ENCODE data around the gene ZMYM4.

Gene ZMYM4

GRCh38 chr1:35426097-35426586 is 157.6 kb downstream of the ZMYM4 start:
- DNase-seq = no peak

DNA sequence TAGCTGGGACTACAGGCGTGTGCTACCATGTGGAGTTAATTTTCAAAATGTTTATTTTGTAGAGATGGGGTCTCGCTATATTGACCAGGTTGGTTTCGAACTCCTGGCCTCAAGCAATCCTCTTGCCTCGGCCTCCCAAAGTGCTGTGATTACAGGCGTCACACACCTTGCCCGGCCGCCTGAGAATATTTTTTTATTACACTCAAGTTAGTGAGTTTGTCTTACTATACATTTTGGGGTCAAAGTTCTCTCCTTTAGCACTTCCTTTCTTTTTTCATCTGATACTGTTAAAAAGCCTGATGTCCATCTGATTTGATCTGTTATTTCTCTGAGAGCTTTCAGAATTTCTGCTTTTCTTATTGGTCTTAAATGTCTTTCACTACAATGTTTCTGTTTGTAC is 159.9 kb downstream of the ZMYM4 start:
- no peak for DNase-seq

DNA sequence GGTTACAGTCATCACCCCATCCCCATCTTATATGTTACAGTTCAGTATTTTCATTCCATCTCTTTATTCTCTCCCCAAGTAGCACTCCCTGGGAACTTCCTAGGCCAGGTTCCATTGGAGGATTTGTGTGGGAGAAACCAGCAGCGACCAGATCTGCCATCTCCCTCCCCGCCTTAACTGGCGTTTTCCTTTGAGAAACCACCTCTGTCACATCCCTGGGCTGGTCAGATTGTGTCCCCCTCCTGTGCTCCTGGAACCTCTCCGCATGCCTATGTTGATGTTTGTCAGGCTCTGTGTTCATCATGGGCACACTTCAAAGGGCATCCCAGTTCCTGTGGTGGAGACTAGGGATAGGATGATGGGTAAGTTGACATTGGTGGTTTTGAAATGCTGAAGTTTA is 162.3 kb downstream of the ZMYM4 start:
- no peak for DNase-seq

DNA sequence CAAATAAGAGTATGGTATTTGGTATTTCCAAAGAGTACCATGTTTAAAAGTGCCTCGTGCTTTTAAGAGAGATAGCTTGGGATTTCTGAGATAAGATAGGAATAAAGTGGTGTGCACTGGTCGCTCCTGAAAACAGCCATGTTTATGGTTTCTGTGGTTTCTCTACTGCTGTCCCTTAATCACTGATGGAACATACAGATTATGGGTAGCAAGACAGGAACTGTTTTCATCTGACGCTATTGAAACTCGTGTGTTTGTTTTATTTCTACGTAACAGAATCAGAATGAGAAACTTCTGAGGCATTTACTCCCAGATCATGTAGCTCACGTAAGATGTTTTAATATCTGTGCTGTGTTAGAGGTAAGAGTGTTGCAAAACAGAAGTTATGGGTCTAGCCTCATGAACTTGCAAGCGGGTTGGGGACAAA is 162.7 kb downstream of the ZMYM4 start:
- no peak for DNase-seq

- no peak for DNase-seq
These were observed 163.7 kb downstream of the ZMYM4 start for GRCh38 chr1:35432231-35432630.

- DNase-seq = no peak
These were observed 165.2 kb downstream of the ZMYM4 start for GRCh38 chr1:35433714-35434113.

DNA sequence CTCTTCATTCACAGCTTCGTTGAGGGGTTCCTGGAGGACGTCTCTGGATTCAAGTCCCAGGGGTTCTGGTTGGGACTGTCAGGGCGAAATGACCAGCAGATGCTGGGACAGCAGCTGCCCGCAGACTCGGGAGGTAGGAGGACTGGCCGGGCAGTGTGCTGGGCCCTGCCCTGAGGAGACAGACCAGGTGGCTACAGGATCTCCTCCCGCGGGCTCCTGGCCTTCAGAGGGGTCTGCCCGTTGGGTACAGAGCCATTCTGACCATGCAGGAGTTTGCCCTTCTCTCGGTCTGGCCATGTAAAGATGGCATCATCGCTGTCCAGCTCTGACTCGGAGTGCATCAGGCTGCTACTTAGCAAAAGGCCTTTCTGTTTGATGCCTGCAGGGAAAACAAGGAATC is 166.2 kb downstream of the ZMYM4 start:
- no peak for DNase-seq

- DNase-seq = no peak
These were observed 167.6 kb downstream of the ZMYM4 start for GRCh38 chr1:35436078-35436477.

DNA sequence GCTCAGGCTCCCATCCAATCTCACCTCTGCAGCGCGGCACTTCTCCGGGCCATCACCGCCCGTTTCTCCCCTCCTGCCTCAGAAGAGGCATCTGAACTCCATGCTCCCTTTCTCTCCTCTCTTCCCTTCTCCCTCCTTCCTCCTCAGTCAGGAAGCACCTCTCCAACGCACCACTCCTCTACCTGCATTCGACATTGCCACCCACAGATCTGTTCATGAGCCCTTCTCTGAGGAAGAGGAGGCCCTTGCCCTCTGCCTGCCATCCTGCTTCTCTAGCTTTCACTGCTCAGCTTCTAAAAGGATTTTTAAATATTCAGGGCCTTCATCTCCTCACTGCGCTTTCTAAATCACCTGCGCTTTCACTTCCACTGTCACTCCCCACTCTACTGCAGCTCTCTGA is 168.7 kb downstream of the ZMYM4 start:
- no peak for DNase-seq

DNA sequence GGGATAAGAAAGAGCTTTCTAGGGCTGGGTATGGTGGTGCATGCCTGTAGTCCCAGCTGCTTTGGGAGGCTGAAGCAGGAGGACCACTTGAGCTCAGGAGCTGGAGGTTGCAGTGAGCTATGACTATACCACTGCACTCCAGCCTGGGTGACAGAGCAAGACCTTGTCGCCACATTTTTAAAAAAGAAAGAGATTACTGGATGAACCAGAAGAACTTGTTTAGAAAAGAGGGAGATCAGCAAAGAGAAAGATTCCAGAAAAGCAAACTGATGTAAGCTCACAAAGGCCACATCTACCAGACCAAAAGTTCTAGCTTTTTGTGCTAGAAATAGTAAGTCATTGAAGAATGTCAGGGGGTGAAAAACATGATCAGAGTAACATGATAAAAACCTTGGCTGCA is 171.1 kb downstream of the ZMYM4 start:
- no peak for DNase-seq

GRCh38 chr1:35441926-35442579 is 173.5 kb downstream of the ZMYM4 start:
- DNase-seq = no peak

GRCh38 chr1:35442734-35443133 is 174.2 kb downstream of the ZMYM4 start:
- DNase-seq = peak in 1 of 2 experiments; percentile 50

- peak; percentile 9 to 25 for DNase-seq
These were observed 175.4 kb downstream of the ZMYM4 start for GRCh38 chr1:35443768-35444518.

- no peak for DNase-seq
These were observed 175.9 kb downstream of the ZMYM4 start for GRCh38 chr1:35444519-35444774.

DNA sequence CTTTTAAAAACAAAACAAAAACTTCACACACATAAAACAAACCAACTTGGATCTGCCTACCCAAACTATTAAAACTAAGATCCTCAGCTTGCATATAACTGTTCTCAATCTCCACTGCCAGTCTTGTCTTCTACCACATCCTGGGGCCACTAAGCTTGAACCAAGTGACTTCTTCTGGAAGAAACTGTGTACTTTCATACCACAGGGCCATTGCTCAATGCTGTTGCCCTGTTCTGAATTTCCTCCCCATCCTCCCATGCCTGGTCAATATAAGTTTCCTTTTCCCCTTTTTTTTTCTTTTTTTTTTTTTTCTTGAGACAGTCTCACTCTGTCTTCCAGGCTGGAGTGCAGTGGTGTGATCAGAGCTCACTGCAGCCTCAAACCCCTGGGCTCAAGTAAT is 178.8 kb downstream of the ZMYM4 start:
- DNase-seq = peak; percentile 44 to 57

DNA sequence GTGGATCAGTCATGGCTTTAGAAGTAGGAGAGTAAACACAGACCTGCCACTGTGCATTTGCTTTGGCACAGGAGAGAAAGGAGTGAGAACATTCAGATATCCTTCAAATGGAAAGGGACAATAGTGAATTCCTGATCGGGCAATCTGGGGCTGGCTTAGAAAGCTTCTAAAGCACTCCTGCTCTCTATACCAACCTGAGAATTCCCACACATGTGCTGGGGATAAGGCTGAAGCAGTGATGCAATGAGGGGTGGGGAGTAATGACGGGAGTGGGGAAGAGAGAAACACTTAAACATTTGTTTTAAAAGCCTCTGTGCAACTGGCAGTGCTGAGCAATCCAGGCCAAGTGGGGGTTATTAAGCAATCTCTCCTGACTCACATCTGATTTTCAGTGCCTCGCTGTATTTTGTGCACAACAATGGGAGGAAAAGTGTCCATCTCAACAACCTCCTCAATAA is 179.9 kb downstream of the ZMYM4 start:
- peak; percentile 13 to 22 for DNase-seq

- no peak for DNase-seq
These were observed 181.0 kb downstream of the ZMYM4 start for GRCh38 chr1:35449334-35450008.

GRCh38 chr1:35451125-35451528 is 182.6 kb downstream of the ZMYM4 start:
- peak; percentile 76 for DNase-seq

DNA sequence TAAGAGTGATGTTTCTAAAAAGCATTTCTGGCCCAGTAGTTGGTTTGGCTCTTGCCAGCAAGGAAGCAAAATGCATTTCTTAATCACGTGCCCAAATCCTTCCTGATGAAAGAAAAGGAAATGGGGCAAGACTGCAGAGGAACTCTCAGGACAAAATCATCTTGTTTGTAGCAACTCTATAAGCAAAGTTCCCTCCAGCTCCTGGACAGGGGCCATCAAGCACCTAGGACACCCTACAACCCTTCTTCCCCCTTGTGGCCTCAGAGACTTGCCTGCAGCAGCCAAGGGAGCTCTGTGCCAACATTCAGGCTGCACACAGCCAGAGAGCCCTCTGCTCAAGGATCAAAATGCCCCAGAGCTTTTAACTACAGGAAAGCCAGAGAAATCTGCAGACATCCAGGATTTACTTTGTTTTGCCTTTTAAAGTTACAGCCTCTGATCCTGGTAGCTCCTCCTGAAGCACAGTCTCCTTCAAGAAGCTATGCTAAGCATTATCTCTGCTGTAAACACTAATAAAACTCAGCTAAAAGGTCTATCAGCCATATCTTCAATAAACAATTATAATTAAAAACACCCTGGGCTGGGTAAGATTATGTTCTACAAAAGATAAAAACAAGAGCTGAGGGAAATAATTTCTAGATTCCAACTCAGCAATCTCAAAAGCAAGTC is 183.7 kb downstream of the ZMYM4 start:
- DNase-seq = peak; percentile 92 to 93

- no peak for DNase-seq
These were observed 184.5 kb downstream of the ZMYM4 start for GRCh38 chr1:35453031-35453430.

DNA sequence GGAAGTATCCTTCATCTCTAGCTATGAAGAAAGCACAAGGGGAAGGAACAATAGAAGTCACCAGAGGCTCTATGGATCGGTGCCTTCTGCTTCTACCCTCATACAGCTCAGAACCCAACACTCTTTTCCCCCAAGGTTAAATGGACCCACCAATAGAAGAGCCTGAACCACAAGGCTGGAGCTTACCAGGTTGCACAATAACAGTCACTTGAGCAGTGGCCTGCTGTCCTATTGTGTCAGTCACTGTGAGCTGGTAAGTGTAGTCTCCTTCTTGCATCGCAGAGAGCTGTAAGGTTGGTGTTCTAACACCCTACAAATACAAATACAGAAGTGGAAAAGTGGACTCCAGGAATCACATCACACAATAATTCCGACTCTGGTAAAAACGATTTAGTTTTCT is 185.7 kb downstream of the ZMYM4 start:
- peak; percentile 12 to 13 for DNase-seq

GRCh38 chr1:35454616-35455015 is 186.1 kb downstream of the ZMYM4 start:
- DNase-seq = peak in 1 of 2 experiments; percentile 24

GRCh38 chr1:35460796-35461195 is 192.3 kb downstream of the ZMYM4 start:
- DNase-seq = no peak

Data from Kasumi-1 (cell line).